Activated CD4-positive, alpha-beta T cell treated with anti-CD3 and anti-CD28 coated beads for 36 hours (primary cell): ENCODE results near the gene CDH24. TPM values are rescaled to one million over a fixed set of nuclear protein-coding genes. Genes with fewer than 3 reads are reported as not detected.
A peak's percentile ranks its signal among the peaks of the same experiment; 100 is the strongest.

Source experiments
- ATAC-seq: fragments of 200-7000 bp; cut with Tn5 transposase; one replicate; pipeline ENCODE4 v1.10.0; 2021; ENCODE audit warnings: mild to moderate bottlenecking, moderate library complexity
- CTCF ChIA-PET: fragments of 350-600 bp; sonication (Branson Sonifier 250); formaldehyde crosslinking; loops from one replicate; lab custom pipeline; 2021; ENCODE audit warnings: antibody characterized with exemption; lab: Charles Lee
- POLR2A ChIA-PET: fragments of 350-600 bp; sonication (Branson Sonifier 250); formaldehyde crosslinking; loops from one replicate; lab custom pipeline; 2021; ENCODE audit warnings: antibody characterized with exemption, inconsistent platforms; lab: Charles Lee
- DNase-seq: peaks from one replicate; pipeline ENCODE4 v3.0.0-alpha.2; 2020
- H3K27ac Mint-ChIP-seq: one replicate; pipeline ENCODE4 v1.8.0; 2021; ENCODE audit warnings: mixed read lengths
- H3K27me3 Mint-ChIP-seq: one replicate; pipeline ENCODE4 v1.8.0; 2021; ENCODE audit warnings: mixed read lengths
- H3K36me3 Mint-ChIP-seq: one replicate; pipeline ENCODE4 v1.8.0; 2021; ENCODE audit warnings: low read depth, mixed read lengths
- H3K4me1 Mint-ChIP-seq: one replicate; pipeline ENCODE4 v1.8.0; 2021; ENCODE audit warnings: mixed read lengths
- H3K4me3 Mint-ChIP-seq: one replicate; pipeline ENCODE4 v1.8.0; 2021; ENCODE audit warnings: mild to moderate bottlenecking, moderate library complexity, mixed read lengths
- H3K9me3 Mint-ChIP-seq: one replicate; pipeline ENCODE4 v1.8.0; 2021; ENCODE audit warnings: low read depth, mixed read lengths
- intact Hi-C, 2 experiments: fragments of 100-400 bp; cut with DNase I in 1 of 2; cut with micrococcal nuclease in 1 of 2; formaldehyde crosslinking; loops; one replicate each; pipeline versions ENCODE4 v1.14.2 to v1.15.1; 2022 to 2024; cut with DNase I, micrococcal nuclease
- total RNA-seq, 2 experiments: library from RNA; stranded (reverse); gene quantifications; one replicate each; pipeline ENCODE4 v1.2.3, GENCODE V29; 2021

CDH24 gene
- total RNA-seq, 2 experiments from 2014 or later, result 0.82 to 1.1 TPM

DNA sequence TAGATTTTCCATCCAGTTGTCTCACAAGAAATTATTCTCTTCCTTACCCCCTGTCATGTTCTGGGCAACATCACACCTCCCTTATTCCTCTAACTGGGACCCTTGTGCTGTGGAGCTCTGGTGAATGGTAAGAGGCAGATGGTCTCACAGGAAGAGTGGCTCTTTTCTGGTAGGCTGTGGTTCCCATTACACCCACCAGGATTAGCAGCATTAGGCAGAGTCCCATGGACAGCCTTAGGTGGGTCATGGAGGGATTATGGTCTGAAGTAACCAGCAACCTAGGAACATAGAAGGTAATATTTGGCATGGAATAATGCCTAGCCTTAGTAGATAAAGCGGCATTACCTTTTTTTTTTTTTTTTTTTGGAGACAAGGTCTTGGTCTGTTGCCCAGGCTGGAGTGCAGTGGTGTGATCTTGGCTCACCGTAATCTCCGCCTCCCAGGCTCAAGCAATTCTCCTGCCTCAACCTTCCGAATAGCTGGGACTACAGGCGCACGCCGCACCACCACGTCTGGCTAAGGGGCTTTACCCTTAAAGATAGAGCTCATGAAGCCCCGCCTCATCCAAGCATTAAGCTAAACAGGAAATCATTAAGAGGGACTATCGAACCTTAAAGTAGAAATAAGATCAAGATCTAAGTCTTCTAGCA, 42.0 kb upstream of the CDH24 start:
- intact Hi-C loops, result loop anchor here (5.0 to 10.0 kb wide), 5 partner anchors 185 to 1835 kb away; partner anchors contain the start of genes DCAF11 (in 1 of the 2), EMC9 (in 1 of the 2), HNRNPC (in 1 of the 2) and HOMEZ (in 1 of the 2)

GRCh38 chr14:23097786-23098185, 40.5 kb upstream of the CDH24 start:
- ChIA-PET POLR2A (no interaction called here), CTCF (interaction anchor here (0.6 to 5.1 kb wide), 7 partner anchors 14 to 204 kb away, joined by 3 to 58 read pairs (median 8); partner anchors contain the start of gene CDH24)
- Mint-ChIP-seq H3K4me1 (peaks cover 17% of the 10 kb centered on the region), H3K36me3 (peaks cover 33% of the 10 kb centered on the region), H3K27me3 (no peaks in the 10 kb centered on the region), H3K4me3 (peak overlapping the region; percentile 11), H3K9me3 (no peaks in the 10 kb centered on the region), H3K27ac (no peak overlapping the region)
- ATAC-seq, result no peak
- no peak for DNase-seq
- intact Hi-C loops, result loop anchor here (5.0 to 10.0 kb wide), 5 partner anchors 187 to 1833 kb away; partner anchors contain the start of genes DCAF11 (in 1 of the 2), EMC9 (in 1 of the 2), HNRNPC (in 1 of the 2) and HOMEZ (in 1 of the 2)

More for the DNA sequence above, 42.0 kb upstream of the CDH24 start:
- no peak for ATAC-seq
- Mint-ChIP-seq H3K4me3 (no peak overlapping the region), H3K36me3 (peaks cover 27% of the 10 kb centered on the region), H3K9me3 (no peaks in the 10 kb centered on the region), H3K4me1 (peaks cover 17% of the 10 kb centered on the region), H3K27ac (no peak overlapping the region), H3K27me3 (no peaks in the 10 kb centered on the region)
- CTCF ChIA-PET, result interaction anchor here (0.7 to 1.4 kb wide), 7 partner anchors 10 to 88 kb away, joined by 3 to 4 read pairs (median 3); partner anchors contain the start of gene CEBPE
- POLR2A ChIA-PET, result no interaction called here
- DNase-seq, result no peak

DNA sequence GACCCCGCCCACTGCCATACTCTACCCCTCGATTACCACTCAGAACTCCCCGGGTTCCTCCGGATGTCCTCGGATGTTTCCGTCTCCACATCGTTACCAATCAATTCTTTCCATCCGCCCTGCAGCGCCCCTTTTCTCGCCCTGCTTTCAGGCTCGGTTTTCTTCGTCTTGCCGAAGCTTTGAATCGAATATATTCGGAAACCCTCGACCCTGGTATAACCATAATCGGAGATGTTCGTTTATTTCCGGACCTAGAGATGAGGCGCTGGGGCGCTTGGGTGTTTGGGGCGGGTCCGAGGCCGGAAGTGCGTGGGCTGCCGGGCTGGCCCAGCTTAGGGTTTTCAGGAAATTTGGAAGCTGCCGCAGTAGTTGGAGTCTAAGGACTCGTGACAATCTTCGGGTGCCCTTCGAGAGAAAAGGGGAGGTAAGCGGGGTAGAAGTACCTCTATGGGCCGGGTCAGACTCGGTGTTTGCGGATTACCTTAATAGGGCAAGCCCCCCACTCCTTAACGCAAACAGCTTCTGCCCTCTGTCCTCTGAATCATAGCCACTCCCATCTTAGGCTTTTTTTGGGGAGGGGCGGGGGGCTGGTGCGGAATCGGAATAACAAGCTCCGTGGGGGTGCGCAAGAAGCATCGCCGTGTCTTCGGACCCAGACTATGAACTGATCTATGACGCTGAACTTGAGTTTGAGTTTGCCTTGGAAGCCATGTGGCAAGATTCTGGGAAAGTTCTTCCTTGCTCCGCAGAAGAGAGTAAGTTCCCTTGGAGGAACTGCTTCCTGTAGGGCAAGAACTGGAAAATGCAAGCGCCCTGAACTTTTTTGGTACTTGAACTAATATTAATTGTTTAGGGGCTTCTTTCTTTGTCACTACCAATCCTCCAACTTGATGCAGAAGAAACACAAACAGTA, 38.1 kb upstream of the CDH24 start, which contains the start of gene C14orf119:
Gene C14orf119, plus strand, starts transcription at position 310 of the 913 bp plus-strand sequence. CDS start 2,154 bp downstream, outside the sequence.
- Mint-ChIP-seq H3K4me1 (peaks cover 19% of the 10 kb centered on the region), H3K36me3 (peaks cover 45% of the 10 kb centered on the region), H3K4me3 (no peak within 1 kb of the TSS), H3K27me3 (no peaks in the 10 kb centered on the region), H3K9me3 (no peaks in the 10 kb centered on the region), H3K27ac (no peak within 1 kb of the TSS)
- DNase-seq (peak; percentile 100), ATAC-seq (peak; percentile 93)
- ChIA-PET CTCF (interaction anchor here (0.6 to 5.1 kb wide), 35 partner anchors 10 to 1066 kb away, joined by 3 to 58 read pairs (median 4); partner anchors contain the start of genes IRF9, PRMT5, RBM23 and RNF212B), POLR2A (interaction anchor here (0.6 to 2.1 kb wide), 19 partner anchors 10 to 1825 kb away, joined by 3 to 27 read pairs (median 8); partner anchors contain the start of genes AJUBA, DAD1, HAUS4 and HOMEZ)
- intact Hi-C loops, result loop anchor here (1.0 to 10.0 kb wide), 17 partner anchors 24 to 1831 kb away; partner anchors contain the start of genes HOMEZ (in 2 of the 2), PSMB5 (in 2 of the 2), DCAF11 (in 1 of the 2) and EMC9 (in 1 of the 2)

GRCh38 chr14:23094666-23095195, 37.4 kb upstream of the CDH24 start, which contains the start of gene ACIN1:
TSS of gene ACIN1 (minus strand) at chr14:23095136. CDS start at chr14:23095112, 24 bp downstream.
- intact Hi-C loops, result loop anchor here (1.0 to 10.0 kb wide), 18 partner anchors 23 to 1830 kb away; partner anchors contain the start of genes HOMEZ (in 2 of the 2), PSMB5 (in 2 of the 2), DCAF11 (in 1 of the 2) and EMC9 (in 1 of the 2)
- H3K36me3 Mint-ChIP-seq, result peaks cover 53% of the 10 kb centered on the region
- peaks cover 25% of the 10 kb centered on the region for H3K4me1 Mint-ChIP-seq
- CTCF ChIA-PET, result interaction anchor here (0.6 to 5.1 kb wide), 31 partner anchors 9 to 1000 kb away, joined by 3 to 58 read pairs (median 4); partner anchors contain the start of genes PRMT5, RBM23 and RNF212B
- POLR2A ChIA-PET, result interaction anchor here (0.6 to 2.1 kb wide), 18 partner anchors 9 to 1825 kb away, joined by 3 to 27 read pairs (median 9); partner anchors contain the start of genes AJUBA, DAD1, HAUS4 and HOMEZ
- no peak within 1 kb of the TSS for H3K27ac Mint-ChIP-seq
- ATAC-seq, result peak; percentile 34
- H3K4me3 Mint-ChIP-seq, result no peak within 1 kb of the TSS
- H3K9me3 Mint-ChIP-seq, result no peaks in the 10 kb centered on the region
- DNase-seq, result peak; percentile 83
- no peaks in the 10 kb centered on the region for H3K27me3 Mint-ChIP-seq

DNA sequence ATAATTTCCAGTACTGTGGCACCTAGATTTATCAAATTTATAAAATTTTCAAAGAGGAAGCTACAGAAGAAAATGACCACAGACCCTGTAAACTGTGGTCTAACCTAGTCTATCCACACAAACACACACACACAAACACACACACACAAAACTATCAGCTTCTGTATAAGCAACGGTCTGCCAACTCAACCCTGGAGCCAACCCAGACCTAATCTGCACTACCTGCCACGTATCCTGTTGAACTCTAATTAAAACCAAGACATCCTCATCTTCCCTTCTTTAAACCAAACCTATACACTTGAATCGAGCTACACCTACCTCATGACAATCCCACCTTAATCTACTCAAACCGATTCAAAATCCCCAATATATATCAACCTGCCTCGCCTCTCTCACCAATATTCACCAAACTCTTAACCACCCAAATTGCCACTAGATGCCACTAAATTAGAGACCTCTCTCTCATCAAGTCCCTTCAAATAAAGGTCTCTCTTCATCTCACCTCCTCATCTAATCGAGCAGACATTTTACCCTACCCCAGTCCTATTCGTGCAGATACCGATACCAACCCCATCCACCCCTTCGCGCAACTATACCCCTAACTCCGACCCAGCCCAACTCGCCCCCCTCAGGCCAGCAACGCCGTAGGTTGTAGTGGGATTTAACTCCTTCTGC, 36.8 kb upstream of the CDH24 start:
- Mint-ChIP-seq H3K27ac (no peak overlapping the region), H3K4me3 (no peak overlapping the region), H3K9me3 (no peaks in the 10 kb centered on the region), H3K27me3 (no peaks in the 10 kb centered on the region), H3K4me1 (peaks cover 29% of the 10 kb centered on the region), H3K36me3 (peaks cover 57% of the 10 kb centered on the region)
- ATAC-seq (no peak), DNase-seq (no peak)
- ChIA-PET POLR2A (interaction anchor here (1.0 to 2.1 kb wide), 14 partner anchors 8 to 228 kb away, joined by 3 to 27 read pairs (median 12); partner anchors contain the start of genes AJUBA, HAUS4, PABPN1 and PPP1R3E), CTCF (interaction anchor here (0.6 to 5.1 kb wide), 22 partner anchors 8 to 359 kb away, joined by 3 to 58 read pairs (median 5); partner anchors contain the start of genes PRMT5 and RBM23)
- intact Hi-C loops, result loop anchor here (1.0 to 10.0 kb wide), 5 partner anchors 175 to 1829 kb away; partner anchors contain the start of genes DCAF11 (in 1 of the 2), EMC9 (in 1 of the 2), HNRNPC (in 1 of the 2) and HOMEZ (in 1 of the 2)

- H3K27me3 Mint-ChIP-seq, result no peaks in the 10 kb centered on the region
- peak overlapping the region; percentile 52 for H3K27ac Mint-ChIP-seq
- no peak overlapping the region for H3K4me3 Mint-ChIP-seq
- ChIA-PET CTCF (interaction anchor here (1.8 to 5.1 kb wide), 6 partner anchors 8 to 164 kb away, joined by 13 to 58 read pairs (median 30); partner anchors contain the start of gene PRMT5), POLR2A (no interaction called here)
- intact Hi-C loops, result loop anchor here (10.0 kb wide), 4 partner anchors 191 to 1829 kb away; partner anchors contain the start of genes DCAF11 (in 1 of the 2), EMC9 (in 1 of the 2), HNRNPC (in 1 of the 2) and HOMEZ (in 1 of the 2)
- no peak for DNase-seq
- no peaks in the 10 kb centered on the region for H3K9me3 Mint-ChIP-seq
- H3K4me1 Mint-ChIP-seq, result peaks cover 28% of the 10 kb centered on the region
- no peak for ATAC-seq
- peaks cover 52% of the 10 kb centered on the region for H3K36me3 Mint-ChIP-seq
Observed at GRCh38 chr14:23093526-23093925, 36.2 kb upstream of the CDH24 start.

DNA sequence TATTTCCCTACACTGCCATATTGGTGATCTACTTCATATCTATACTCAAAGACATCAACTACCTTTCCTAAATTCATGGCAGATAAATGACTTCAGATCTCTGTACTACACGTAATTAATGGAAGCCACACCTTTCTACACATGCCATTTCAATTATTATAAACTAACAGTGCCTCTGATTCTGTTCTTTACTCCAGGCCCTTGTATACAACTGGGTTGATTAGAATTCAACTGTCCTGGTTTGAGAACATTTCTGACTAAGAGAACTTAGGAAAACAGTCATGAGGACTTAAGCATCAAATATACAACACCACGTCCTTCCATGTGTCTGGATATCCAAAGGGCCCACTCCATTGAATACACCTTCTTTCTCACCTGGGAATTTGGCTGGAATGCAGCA, 35.8 kb upstream of the CDH24 start:
- Mint-ChIP-seq H3K4me3 (no peak overlapping the region), H3K9me3 (no peaks in the 10 kb centered on the region), H3K27ac (peak overlapping the region; percentile 52), H3K4me1 (peaks cover 28% of the 10 kb centered on the region), H3K36me3 (peaks cover 49% of the 10 kb centered on the region), H3K27me3 (no peaks in the 10 kb centered on the region)
- DNase-seq (no peak), ATAC-seq (no peak)
- intact Hi-C loops, result loop anchor here (10.0 kb wide), 4 partner anchors 192 to 1828 kb away; partner anchors contain the start of genes DCAF11 (in 1 of the 2), EMC9 (in 1 of the 2), HNRNPC (in 1 of the 2) and HOMEZ (in 1 of the 2)
- CTCF ChIA-PET, result interaction anchor here (1.5 to 4.4 kb wide), 5 partner anchors 13 to 107 kb away, joined by 3 to 36 read pairs (median 8); partner anchors contain the start of gene CDH24
- POLR2A ChIA-PET, result no interaction called here

DNA sequence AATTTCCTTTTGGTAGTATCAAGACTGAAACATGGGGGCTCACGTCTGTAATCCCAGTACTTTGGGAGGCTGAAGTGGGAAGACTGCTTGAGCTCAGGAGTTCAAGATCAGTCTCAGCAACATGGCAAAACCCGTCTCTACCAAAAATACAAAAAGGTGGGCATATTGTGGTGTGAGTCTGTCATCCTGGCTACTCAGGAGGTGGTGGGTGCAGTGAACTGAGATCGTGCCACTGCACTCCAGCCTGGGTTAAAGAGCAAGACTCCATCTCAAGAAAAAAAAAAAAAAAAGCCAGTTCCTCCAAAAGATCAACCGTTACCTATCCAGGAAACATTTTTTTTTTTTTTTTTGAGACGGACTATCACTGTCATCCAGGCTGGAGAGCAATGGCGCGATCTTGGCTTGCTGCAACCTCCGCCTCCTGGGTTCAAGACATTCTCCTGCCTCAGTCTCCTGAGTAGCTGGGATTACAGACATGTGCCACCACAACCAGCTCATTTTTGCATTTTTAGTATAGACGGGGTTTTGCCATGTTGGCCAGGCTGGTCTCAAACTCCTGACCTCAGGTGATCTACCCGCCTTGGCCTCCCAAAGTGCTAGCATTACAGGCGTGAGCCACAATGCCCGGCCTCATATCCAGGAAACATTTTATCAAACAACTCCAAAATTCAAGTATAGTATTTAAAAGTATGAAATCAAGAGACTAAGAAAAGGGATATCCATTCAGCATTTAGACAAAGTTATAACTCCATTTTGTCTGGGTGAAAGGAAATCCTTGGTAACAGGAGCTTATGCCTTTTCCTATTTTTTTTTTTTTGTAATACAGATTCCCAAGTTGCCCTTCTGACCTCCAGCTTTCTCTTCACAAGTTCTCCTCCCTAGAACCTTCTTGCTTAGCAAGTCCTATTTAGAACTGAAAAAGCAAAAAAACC, 34.2 kb upstream of the CDH24 start:
- intact Hi-C loops, result loop anchor here (10.0 kb wide), 4 partner anchors 193 to 1827 kb away; partner anchors contain the start of genes DCAF11 (in 1 of the 2), EMC9 (in 1 of the 2), HNRNPC (in 1 of the 2) and HOMEZ (in 1 of the 2)
- Mint-ChIP-seq H3K27me3 (no peaks in the 10 kb centered on the region), H3K4me1 (peaks cover 28% of the 10 kb centered on the region), H3K27ac (peak overlapping the region; percentile 56), H3K9me3 (no peaks in the 10 kb centered on the region), H3K36me3 (peaks cover 48% of the 10 kb centered on the region), H3K4me3 (peak overlapping the region; percentile 37)
- CTCF ChIA-PET, result interaction anchor here (0.7 to 4.4 kb wide), 13 partner anchors 12 to 184 kb away, joined by 3 to 36 read pairs (median 6); partner anchors contain the start of gene CDH24
- POLR2A ChIA-PET, result interaction anchor here (0.6 to 0.8 kb wide), 3 partner anchors 20 to 1907 kb away, joined by 3 read pairs; no protein-coding TSS in a partner anchor
- no peak for DNase-seq
- no peak for ATAC-seq
